Measurements from ENCODE around the gene IFNGR2. TPM values are rescaled to one million over a fixed set of nuclear protein-coding genes. Genes with fewer than 3 reads are reported as not detected.

Gene IFNGR2
- total and polyA plus RNA-seq, 8 donors: 67.9 to 116 (median 73.8) TPM

DNA sequence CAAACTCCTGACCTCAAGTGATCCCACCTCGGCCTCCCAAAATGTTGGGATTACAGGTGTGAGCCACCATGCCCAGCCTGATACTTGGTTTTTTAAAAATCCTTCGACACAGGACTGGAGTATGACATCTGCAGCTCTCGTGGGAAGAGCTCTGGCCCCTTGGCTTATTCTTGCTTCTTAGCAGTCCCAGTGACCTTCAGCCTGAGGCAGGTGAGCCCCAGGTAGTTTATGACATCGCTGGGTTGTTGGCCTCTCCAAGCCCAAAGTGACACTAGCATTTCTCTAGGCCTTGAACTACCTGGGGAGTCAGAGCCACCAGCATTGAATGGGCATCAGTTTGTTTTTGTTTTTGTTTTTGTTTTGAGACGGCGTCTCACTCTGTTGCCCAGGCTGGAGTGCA, 15.9 kb upstream of the IFNGR2 start:
- H3K27ac ChIP-seq: peak overlapping the region in 1 of 2 donors; percentile 74
- intact Hi-C loops (cut with DNase I): no loop called here
- ATAC-seq: no peak

DNA sequence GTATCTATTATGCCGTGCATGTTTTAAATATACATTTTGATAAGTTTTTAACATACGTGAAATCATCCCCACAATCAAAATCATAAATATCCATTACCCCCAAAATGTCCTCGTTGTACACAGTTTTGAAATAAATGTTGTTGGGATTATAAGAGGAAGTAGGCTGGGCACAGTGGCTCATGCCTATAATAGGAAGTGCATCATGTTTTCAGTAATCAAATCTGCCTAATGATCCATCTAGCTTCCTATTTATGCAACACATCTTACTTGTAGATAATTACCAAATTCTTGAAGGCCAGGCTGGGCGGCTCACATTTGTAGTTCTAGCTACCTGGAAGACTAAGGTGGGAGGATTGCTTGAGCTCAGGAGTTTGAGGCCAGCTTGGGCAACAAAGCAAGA, 15.0 kb upstream of the IFNGR2 start:
- intact Hi-C loops (cut with DNase I): no loop called here
- TF ChIP-seq, protein P1, sequence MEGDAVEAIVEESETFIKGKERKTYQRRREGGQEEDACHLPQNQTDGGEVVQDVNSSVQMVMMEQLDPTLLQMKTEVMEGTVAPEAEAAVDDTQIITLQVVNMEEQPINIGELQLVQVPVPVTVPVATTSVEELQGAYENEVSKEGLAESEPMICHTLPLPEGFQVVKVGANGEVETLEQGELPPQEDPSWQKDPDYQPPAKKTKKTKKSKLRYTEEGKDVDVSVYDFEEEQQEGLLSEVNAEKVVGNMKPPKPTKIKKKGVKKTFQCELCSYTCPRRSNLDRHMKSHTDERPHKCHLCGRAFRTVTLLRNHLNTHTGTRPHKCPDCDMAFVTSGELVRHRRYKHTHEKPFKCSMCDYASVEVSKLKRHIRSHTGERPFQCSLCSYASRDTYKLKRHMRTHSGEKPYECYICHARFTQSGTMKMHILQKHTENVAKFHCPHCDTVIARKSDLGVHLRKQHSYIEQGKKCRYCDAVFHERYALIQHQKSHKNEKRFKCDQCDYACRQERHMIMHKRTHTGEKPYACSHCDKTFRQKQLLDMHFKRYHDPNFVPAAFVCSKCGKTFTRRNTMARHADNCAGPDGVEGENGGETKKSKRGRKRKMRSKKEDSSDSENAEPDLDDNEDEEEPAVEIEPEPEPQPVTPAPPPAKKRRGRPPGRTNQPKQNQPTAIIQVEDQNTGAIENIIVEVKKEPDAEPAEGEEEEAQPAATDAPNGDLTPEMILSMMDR (IDR thresholded peaks at IDR 0.05): no peak
- Histone ChIP-seq H3K4me3 (no peak overlapping the region), H3K36me3 (no peaks in the 10 kb centered on the region), H3K9me3 (no peaks in the 10 kb centered on the region), H3K27ac (peak overlapping the region; percentile 20 to 74), H3K4me1 (peaks cover 6 to 87% of the 10 kb centered on the region in 2 donors), H3K27me3 (no peaks in the 10 kb centered on the region)
- ATAC-seq (no peak), DNase-seq (no peak)

More for the DNA sequence above, 15.9 kb upstream of the IFNGR2 start:
- no peak overlapping the region for H3K4me3 ChIP-seq
- no peaks in the 10 kb centered on the region for H3K36me3 ChIP-seq
- DNase-seq: no peak
- no peaks in the 10 kb centered on the region for H3K9me3 ChIP-seq
- H3K27me3 ChIP-seq: no peaks in the 10 kb centered on the region
- TF ChIP-seq, protein P1 (IDR thresholded peaks at IDR 0.05): no peak
- H3K4me1 ChIP-seq: peaks cover 12 to 86% of the 10 kb centered on the region in 2 donors

DNA sequence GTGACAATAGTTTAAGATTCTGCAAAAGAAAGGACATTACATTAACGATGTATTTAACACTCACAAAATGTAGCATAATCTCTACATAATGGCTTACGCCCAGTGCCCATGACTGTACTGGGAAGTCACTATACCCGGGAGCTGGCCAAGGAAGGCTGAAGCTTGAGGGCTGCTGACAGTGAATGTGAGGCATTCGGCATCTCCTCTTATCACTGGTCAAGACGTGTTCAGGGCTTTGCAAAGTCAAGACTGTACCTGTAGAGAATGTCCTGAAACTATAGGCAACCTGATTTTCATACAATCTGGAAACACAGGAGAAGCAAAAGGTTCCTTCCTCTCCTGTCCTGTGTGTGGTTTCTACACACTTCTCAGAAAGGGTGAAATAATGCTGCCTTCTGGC, 12.7 kb upstream of the IFNGR2 start:
- H3K4me1 ChIP-seq: peaks cover 0 to 87% of the 10 kb centered on the region in 2 donors
- no peak overlapping the region for H3K4me3 ChIP-seq
- no peak for ATAC-seq
- H3K36me3 ChIP-seq: no peaks in the 10 kb centered on the region
- TF ChIP-seq, protein P1 (IDR thresholded peaks at IDR 0.05): no peak
- no peaks in the 10 kb centered on the region for H3K9me3 ChIP-seq
- intact Hi-C loops (cut with DNase I): no loop called here
- no peak for DNase-seq
- H3K27ac ChIP-seq: peak overlapping the region in 1 of 2 donors; percentile 83
- H3K27me3 ChIP-seq: no peaks in the 10 kb centered on the region

DNA sequence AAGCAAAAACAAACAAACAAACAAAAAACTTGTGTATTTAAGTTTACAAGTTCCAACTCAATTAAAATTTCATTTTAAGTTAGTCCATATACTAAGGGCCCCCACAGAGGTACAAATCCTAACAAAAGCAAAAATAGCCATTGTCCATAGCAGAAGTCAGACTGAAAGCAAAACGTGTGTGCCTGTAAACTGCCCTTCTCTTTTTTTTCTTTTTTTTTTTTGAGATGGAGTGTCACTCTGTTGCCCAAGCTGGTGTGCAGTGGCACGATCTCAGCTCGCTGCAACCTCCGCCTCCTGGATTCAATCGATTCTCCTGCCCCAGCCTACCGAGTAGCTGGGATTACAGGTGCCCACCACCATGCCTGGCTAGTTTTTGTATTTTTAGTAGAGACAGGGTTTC, 11.6 kb upstream of the IFNGR2 start:
- DNase-seq: no peak
- H3K27me3 ChIP-seq: no peaks in the 10 kb centered on the region
- H3K36me3 ChIP-seq: no peaks in the 10 kb centered on the region
- H3K4me3 ChIP-seq: no peak overlapping the region
- no peaks in the 10 kb centered on the region for H3K9me3 ChIP-seq
- intact Hi-C loops (cut with DNase I): no loop called here
- TF ChIP-seq, protein P1 (IDR thresholded peaks at IDR 0.05): no peak
- ATAC-seq: no peak
- H3K27ac ChIP-seq: peak overlapping the region in 1 of 2 donors; percentile 83
- H3K4me1 ChIP-seq: peaks cover 0 to 96% of the 10 kb centered on the region in 2 donors

DNA sequence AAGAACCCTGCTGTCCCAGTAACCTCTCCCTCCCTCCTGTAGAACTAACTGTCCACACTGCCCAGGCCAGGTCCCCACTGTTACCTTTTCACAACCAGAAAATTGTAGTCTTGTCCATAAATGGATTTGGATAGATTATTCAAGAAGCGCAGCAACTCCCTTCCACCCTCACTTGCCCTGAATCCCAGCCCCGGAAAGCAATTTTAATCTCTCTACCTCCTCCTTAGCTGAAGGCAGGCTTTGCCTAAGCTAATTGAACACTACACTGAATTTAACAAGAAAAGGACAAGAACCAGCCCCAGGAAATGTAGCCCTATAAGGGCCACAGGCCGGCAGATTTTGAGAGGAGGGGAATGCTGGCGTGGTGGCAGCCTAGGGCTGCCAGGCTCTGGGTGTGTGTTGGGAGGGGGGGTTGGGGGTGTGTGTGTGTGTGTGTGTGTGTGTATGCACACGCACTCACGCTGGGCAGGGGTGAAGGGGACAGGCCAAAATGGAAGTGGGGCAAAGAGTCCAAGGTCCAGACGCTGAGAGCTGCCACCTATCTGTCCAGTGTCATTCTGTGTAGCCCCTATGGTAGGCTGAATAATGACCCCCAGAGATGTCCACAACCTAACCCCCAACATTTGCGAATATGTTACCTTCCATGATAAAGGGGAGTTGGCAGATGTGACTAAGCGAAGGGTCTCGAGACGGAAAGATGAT, 10.8 kb upstream of the IFNGR2 start:
- H3K9me3 ChIP-seq: no peaks in the 10 kb centered on the region
- ATAC-seq (no peak), DNase-seq (no peak)
- no peaks in the 10 kb centered on the region for H3K27me3 ChIP-seq
- peak overlapping the region in 1 of 2 donors; percentile 83 for H3K27ac ChIP-seq
- TF ChIP-seq, protein P1 (IDR thresholded peaks at IDR 0.05): no peak
- intact Hi-C loops (cut with DNase I): no loop called here
- H3K4me1 ChIP-seq: peaks cover 4 to 97% of the 10 kb centered on the region in 2 donors
- no peaks in the 10 kb centered on the region for H3K36me3 ChIP-seq
- no peak overlapping the region for H3K4me3 ChIP-seq

Measured in left lung (tissue), 10 donors.